B cell (primary cell): ENCODE data around the gene TEKT5. TPM values are rescaled to one million over a fixed set of nuclear protein-coding genes. Genes with fewer than 3 reads are reported as not detected.

Experiments
- ATAC-seq: fragments of 200-7000 bp; cut with Tn5 transposase; one replicate; pipeline ENCODE4 v1.10.0; 2021; ENCODE audit warnings: low read depth, mild to moderate bottlenecking, moderate number of reproducible peaks, moderate library complexity
- CTCF ChIA-PET: fragments of 350-600 bp; sonication (Branson Sonifier 250); formaldehyde crosslinking; loops from one replicate; lab custom pipeline; 2021; ENCODE audit warnings: antibody characterized with exemption, inconsistent platforms; lab: Charles Lee
- POLR2A ChIA-PET: fragments of 350-600 bp; sonication (Branson Sonifier 250); formaldehyde crosslinking; loops from one replicate; lab custom pipeline; 2021; ENCODE audit warnings: antibody characterized with exemption; lab: Charles Lee
- DNase-seq: peaks from one replicate; pipeline ENCODE4 v3.0.0; 2013
- H2AFZ ChIP-seq: 2 replicates; pipeline ENCODE4 v1.6.1; 2012; ENCODE audit warnings: mild to moderate bottlenecking, low read depth, low read length; ENCODE audit not compliant: insufficient read depth, poor library complexity, severe bottlenecking
- H3K27ac ChIP-seq, 2 donors: 1 replicate in 1 of 2; 2 replicates in 1 of 2; pipeline ENCODE4 v1.5.1; 2012 to 2013; ENCODE audit warnings: low read length in 2 of 2, mild to moderate bottlenecking in 2 of 2, moderate library complexity in 1 of 2
- H3K27me3 ChIP-seq, 4 experiments: fragments of 200-600 bp in 1 of 4; sonication (generic) in 1 of 4; replicated peaks in 1 of 4; 1 replicate in 2 of 4; 2 replicates in 2 of 4; pipeline versions ENCODE4 v1.6.1 to v1.7.0; 2013 to 2016; ENCODE audit warnings: low read length in 3 of 4, mild to moderate bottlenecking in 2 of 4, mixed read lengths in 1 of 4, moderate library complexity in 1 of 4; ENCODE audit not compliant: insufficient read depth in 4 of 4, control insufficient read depth in 3 of 4; ENCODE audit errors: control extremely low read depth in 1 of 4
- H3K36me3 ChIP-seq, 2 experiments: replicated peaks in 1 of 2; 1 replicate in 1 of 2; 2 replicates in 1 of 2; pipeline versions ENCODE4 v1.6.1 to v1.7.1; 2013; ENCODE audit warnings: low read length in 1 of 2; ENCODE audit not compliant: insufficient read depth in 2 of 2, control insufficient read depth in 1 of 2; ENCODE audit errors: control extremely low read depth in 1 of 2, extremely low read depth in 1 of 2
- H3K4me1 ChIP-seq, 2 donors: fragments of 200-600 bp in 1 of 2; sonication (generic) in 1 of 2; 1 replicate in 1 of 2; 2 replicates in 1 of 2; pipeline versions ENCODE4 v1.5.1 to v1.6.1; 2013 to 2017; ENCODE audit warnings: low read length in 2 of 2; ENCODE audit not compliant: control insufficient read depth in 2 of 2, insufficient read depth in 2 of 2
- H3K4me2 ChIP-seq: replicated peaks from 2 replicates; pipeline ENCODE3; 2012; ENCODE audit warnings: mild to moderate bottlenecking, low read depth, low read length; ENCODE audit not compliant: poor library complexity, severe bottlenecking
- H3K4me3 ChIP-seq, 5 experiments: fragments of 200-600 bp in 1 of 5; sonication (generic) in 1 of 5; 1 replicate in 3 of 5; 2 replicates in 2 of 5; pipeline versions ENCODE4 v1.5.1 to v1.7.0; 2011 to 2016; ENCODE audit warnings: low read length in 4 of 5, mild to moderate bottlenecking in 4 of 5, low read depth in 2 of 5, control low read depth in 1 of 5, moderate library complexity in 1 of 5; ENCODE audit not compliant: insufficient read depth in 1 of 5; ENCODE audit errors: control extremely low read depth in 1 of 5, extremely low read depth in 1 of 5
- H3K79me2 ChIP-seq: fragments of 200-600 bp; sonication (generic); one replicate; pipeline ENCODE4 v1.6.0; 2016; ENCODE audit warnings: low read length; ENCODE audit not compliant: control insufficient read depth, insufficient read depth
- H3K9ac ChIP-seq: fragments of 200-600 bp; sonication (generic); 2 replicates; pipeline ENCODE4 v1.6.1; 2017; ENCODE audit warnings: mild to moderate bottlenecking, low read length, moderate library complexity
- H3K9me3 ChIP-seq, 3 donors: one replicate each; pipeline versions ENCODE4 v1.6.1 to v1.7.1; 2013; ENCODE audit warnings: low read length in 2 of 3; ENCODE audit not compliant: control insufficient read depth in 2 of 3, insufficient read depth in 1 of 3; ENCODE audit errors: control extremely low read depth in 1 of 3
- H4K20me1 ChIP-seq: 2 replicates; pipeline ENCODE4 v1.6.0; 2012; ENCODE audit warnings: mild to moderate bottlenecking, low read length; ENCODE audit not compliant: insufficient read depth, control insufficient read depth, poor library complexity, severe bottlenecking
- H3K27ac Mint-ChIP-seq: one replicate; pipeline ENCODE4 v1.8.0; 2021; ENCODE audit warnings: mixed read lengths
- H3K27me3 Mint-ChIP-seq: one replicate; pipeline ENCODE4 v1.8.0; 2021; ENCODE audit warnings: mixed read lengths
- H3K4me1 Mint-ChIP-seq: one replicate; pipeline ENCODE4 v1.8.0; 2021; ENCODE audit warnings: mixed read lengths
- H3K4me3 Mint-ChIP-seq: one replicate; pipeline ENCODE4 v1.8.0; 2021; ENCODE audit warnings: mixed read lengths
- H3K9me3 Mint-ChIP-seq: one replicate; pipeline ENCODE4 v1.8.0; 2022; ENCODE audit warnings: mixed read lengths; ENCODE audit not compliant: insufficient read depth
- CTCF ChIP-seq: fragments of 200-600 bp; IDR thresholded peaks from one replicate; pipeline ENCODE4 v1.8.0; 2022; ENCODE audit warnings: antibody characterized with exemption, mild to moderate bottlenecking
- EZH2 ChIP-seq: IDR thresholded peaks from 2 replicates; pipeline ENCODE4 v1.6.1; 2012; ENCODE audit warnings: borderline replicate concordance, low read depth, mild to moderate bottlenecking, moderate library complexity, low read length; ENCODE audit not compliant: insufficient read depth, poor library complexity, severe bottlenecking
- WGBS: methylation state at CpG from one replicate; pipeline ENCODE4 v1.1.5; 2013; ENCODE audit warnings: missing lambda C conversion rate; ENCODE audit not compliant: insufficient coverage; 5-methylcytosine and 5-hydroxymethylcytosine counted together
- intact Hi-C: fragments of 100-400 bp; cut with micrococcal nuclease; formaldehyde crosslinking; loops from one replicate; pipeline ENCODE4 v1.10.0; 2022
- polyA plus RNA-seq: library from polyadenylated mRNA; depleted of rRNA; stranded (reverse); fragments of >200 nt; gene quantifications from 2 replicates; pipeline ENCODE4 v1.2.3, GENCODE V29; 2012
- total RNA-seq, 2 donors: library from RNA; stranded (reverse); fragments of 120-200 nt in 1 of 2; gene quantifications; 1 replicate in 1 of 2; 2 replicates in 1 of 2; pipeline versions ENCODE4 v1.2.3 to v1.2.4, GENCODE V29; 2013 to 2022

The TEKT5 gene
- total and polyA plus RNA-seq, 2 donors (not counting 1 experiment from before 2014, with no cell fraction given) = 0.42 to 0.57 TPM

- H3K9me3 ChIP-seq = peaks cover 0 to 3% (median 0%) of the 10 kb centered on the region in 3 donors
- Mint-ChIP-seq H3K27me3 (peaks cover 10% of the 10 kb centered on the region), H3K4me3 (no peak overlapping the region), H3K27ac (no peak overlapping the region), H3K4me1 (no peaks in the 10 kb centered on the region), H3K9me3 (peaks cover 6% of the 10 kb centered on the region)
- H2AFZ ChIP-seq = no peak overlapping the region
- no peaks in the 10 kb centered on the region for H3K36me3 ChIP-seq
- DNase-seq = no peak
- ATAC-seq = no peak
- no peak overlapping the region for H3K9ac ChIP-seq
- no peak overlapping the region for H3K4me2 ChIP-seq
- ChIA-PET POLR2A (interaction anchor here (0.6 kb wide), 1 partner anchor 198 kb away, joined by 4 read pairs; no protein-coding TSS in a partner anchor), CTCF (interaction anchor here (1.8 kb wide), 1 partner anchor 252 kb away, joined by 4 read pairs; no protein-coding TSS in a partner anchor)
- H3K27ac ChIP-seq = no peak overlapping the region
- no peaks in the 10 kb centered on the region for H4K20me1 ChIP-seq
- no peaks in the 10 kb centered on the region for H3K4me1 ChIP-seq
- H3K4me3 ChIP-seq = no peak overlapping the region
- WGBS = 86% methylated on average over 8 of the region's 8 CpGs
- no peaks in the 10 kb centered on the region for H3K79me2 ChIP-seq
- H3K27me3 ChIP-seq = no peaks in the 10 kb centered on the region
- TF ChIP-seq CTCF = no peak
- TF ChIP-seq EZH2 = no peak
- intact Hi-C loops = no loop called here
Observed at GRCh38 chr16:10667239-10667638, 27.5 kb downstream of the TEKT5 start.

DNA sequence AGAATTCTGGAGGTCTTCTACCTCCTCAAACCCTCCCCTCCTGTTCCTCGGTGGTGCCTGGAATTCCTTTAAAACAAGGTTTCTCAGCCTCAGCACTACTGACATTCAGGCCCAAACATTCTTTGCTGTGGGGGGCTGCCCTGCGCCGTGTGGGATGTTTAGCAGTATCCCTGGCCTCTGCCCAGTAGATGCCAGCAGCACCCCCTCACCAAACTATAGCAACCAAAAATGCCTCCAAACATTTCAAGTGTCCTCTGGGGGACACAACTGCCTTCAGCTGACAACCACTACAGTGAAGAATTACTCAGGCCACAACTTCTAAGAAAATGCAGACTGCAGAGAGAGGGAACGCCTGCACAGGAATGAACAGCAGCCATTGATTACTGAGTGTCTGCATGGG is 28.4 kb downstream of the TEKT5 start:
- intact Hi-C loops = no loop called here
- peaks cover 3% of the 10 kb centered on the region for H3K9me3 Mint-ChIP-seq

More for the DNA sequence above, 28.4 kb downstream of the TEKT5 start:
- no peak overlapping the region for H3K27ac ChIP-seq
- no peaks in the 10 kb centered on the region for H4K20me1 ChIP-seq
- TF ChIP-seq EZH2 (no peak), CTCF (no peak)
- Mint-ChIP-seq H3K27ac (no peak overlapping the region), H3K4me1 (no peaks in the 10 kb centered on the region), H3K27me3 (peaks cover 15% of the 10 kb centered on the region), H3K4me3 (no peak overlapping the region)
- no peak overlapping the region for H3K4me2 ChIP-seq
- H3K79me2 ChIP-seq = no peaks in the 10 kb centered on the region
- no peaks in the 10 kb centered on the region for H3K9me3 ChIP-seq
- no peak overlapping the region for H3K4me3 ChIP-seq
- H2AFZ ChIP-seq = no peak overlapping the region
- CTCF ChIA-PET = interaction anchor here (1.8 kb wide), 1 partner anchor 253 kb away, joined by 4 read pairs; no protein-coding TSS in a partner anchor
- WGBS = 92% methylated on average over 4 of the region's 4 CpGs
- H3K36me3 ChIP-seq = no peaks in the 10 kb centered on the region
- H3K9ac ChIP-seq = no peak overlapping the region
- H3K4me1 ChIP-seq = no peaks in the 10 kb centered on the region
- DNase-seq (no peak), ATAC-seq (no peak)
- no peaks in the 10 kb centered on the region for H3K27me3 ChIP-seq
- POLR2A ChIA-PET = no interaction called here
